Non-pigmented ciliary epithelial cell (primary cell): ENCODE data around the gene LRRFIP2.
"Not testable (repeated sequence)": the region's sequence is repeated elsewhere in the genome, so short reads cannot be mapped to it uniquely, and the experiment has no call there.

Source experiments
- DNase-seq: peaks from one replicate; pipeline ENCODE4 v3.0.0-alpha.2; 2010; ENCODE audit warnings: low read depth

The LRRFIP2 gene

GRCh38 chr3:37183976-37184375 is 9.6 kb upstream of the LRRFIP2 start:
- DNase-seq = no peak

- peak; percentile 90 for DNase-seq
Measured at GRCh38 chr3:37183375-37183831, 9.0 kb upstream of the LRRFIP2 start.

- no peak for DNase-seq
Measured at GRCh38 chr3:37182816-37183215, 8.4 kb upstream of the LRRFIP2 start.

GRCh38 chr3:37181756-37182155 is 7.4 kb upstream of the LRRFIP2 start:
- no peak for DNase-seq

GRCh38 chr3:37179144-37179967 is 5.0 kb upstream of the LRRFIP2 start:
- DNase-seq = no peak

- DNase-seq = no peak
Measured at GRCh38 chr3:37173806-37174205, 576 bp downstream of the LRRFIP2 start.

GRCh38 chr3:37171144-37171543 is 3.2 kb downstream of the LRRFIP2 start:
- DNase-seq = no peak

- no peak for DNase-seq
Measured at GRCh38 chr3:37170513-37170912, 3.9 kb downstream of the LRRFIP2 start.

- no peak for DNase-seq
Measured at GRCh38 chr3:37170060-37170459, 4.3 kb downstream of the LRRFIP2 start.

- DNase-seq = no peak
Measured at GRCh38 chr3:37168896-37169295, 5.5 kb downstream of the LRRFIP2 start.

- DNase-seq = no peak
Measured at GRCh38 chr3:37163262-37164015, 10.9 kb downstream of the LRRFIP2 start.

- no peak for DNase-seq
Measured at GRCh38 chr3:37162501-37163245, 11.7 kb downstream of the LRRFIP2 start.

- DNase-seq = no peak
Measured at GRCh38 chr3:37161351-37161750, 13.0 kb downstream of the LRRFIP2 start.

- DNase-seq = no peak
Measured at GRCh38 chr3:37155782-37156181, 18.6 kb downstream of the LRRFIP2 start.

- no peak for DNase-seq
Measured at GRCh38 chr3:37154668-37155314, 19.6 kb downstream of the LRRFIP2 start.

GRCh38 chr3:37150621-37151020 is 23.8 kb downstream of the LRRFIP2 start:
- no peak for DNase-seq

- DNase-seq = no peak
Measured at GRCh38 chr3:37149257-37149656, 25.1 kb downstream of the LRRFIP2 start.

GRCh38 chr3:37148208-37148607 is 26.2 kb downstream of the LRRFIP2 start:
- no peak for DNase-seq

- no peak for DNase-seq
Measured at GRCh38 chr3:37147666-37148065, 26.7 kb downstream of the LRRFIP2 start.

GRCh38 chr3:37146927-37147326 is 27.5 kb downstream of the LRRFIP2 start:
- not testable (repeated sequence) for DNase-seq

- no peak for DNase-seq
Measured at GRCh38 chr3:37145611-37146010, 28.8 kb downstream of the LRRFIP2 start.

- DNase-seq = no peak
Measured at GRCh38 chr3:37144806-37145205, 29.6 kb downstream of the LRRFIP2 start.
